NCI-H1092 treated with DMSO at 0.1 percent for 48 hours (cell line): ENCODE results near the gene STMN1.

Experiments
- DNase-seq: peaks from one replicate; lab custom pipeline; 2025; lab: John Stamatoyannopoulos, UW

The STMN1 gene

GRCh38 chr1:25871086-25871703 lies 35.0 kb downstream of the STMN1 start:
- DNase-seq = no peak

- no peak for DNase-seq
Observed at GRCh38 chr1:25870614-25871013, 35.6 kb downstream of the STMN1 start.

GRCh38 chr1:25869909-25870606 lies 36.2 kb downstream of the STMN1 start:
- no peak for DNase-seq

GRCh38 chr1:25867210-25867991 lies 38.8 kb downstream of the STMN1 start:
- DNase-seq = no peak

- no peak for DNase-seq
Observed at GRCh38 chr1:25866288-25866687, 39.9 kb downstream of the STMN1 start.

GRCh38 chr1:25864434-25864833 lies 41.8 kb downstream of the STMN1 start:
- no peak for DNase-seq

- DNase-seq = no peak
Observed at GRCh38 chr1:25863486-25864262, 42.5 kb downstream of the STMN1 start.

GRCh38 chr1:25862785-25863485 lies 43.3 kb downstream of the STMN1 start:
- no peak for DNase-seq

- no peak for DNase-seq
Observed at GRCh38 chr1:25861316-25862286, 44.6 kb downstream of the STMN1 start.

- DNase-seq = peak; percentile 79
Observed at GRCh38 chr1:25858906-25859789, 47.1 kb downstream of the STMN1 start, which contains the start of gene AUNIP. AUNIP (minus strand) TSS chr1:25859457; CDS start chr1:25859357, 100 bp downstream.

GRCh38 chr1:25858494-25858893 lies 47.7 kb downstream of the STMN1 start:
- no peak for DNase-seq

GRCh38 chr1:25856856-25857255 lies 49.4 kb downstream of the STMN1 start:
- DNase-seq = no peak

- peak; percentile 90 for DNase-seq
Observed at GRCh38 chr1:25854554-25854953, 51.7 kb downstream of the STMN1 start.
